H9 (cell line): Measurements from ENCODE around the gene ASPG. TPM values are rescaled to one million over a fixed set of nuclear protein-coding genes. Genes with fewer than 3 reads are reported as not detected.

Experiments
- DNase-seq: peaks from one replicate; pipeline ENCODE4 v3.0.0-alpha.2; 2017
- H2AFZ ChIP-seq: one replicate; pipeline ENCODE4 v1.6.1; 2013; ENCODE audit warnings: mild to moderate bottlenecking, low read length, control low read depth, moderate library complexity
- H2AK5ac ChIP-seq: 2 replicates; pipeline ENCODE4 v1.6.1; 2013; ENCODE audit warnings: low read length, control low read depth, mixed read lengths; ENCODE audit not compliant: insufficient read length
- H2BK120ac ChIP-seq: one replicate; pipeline ENCODE4 v1.6.1; 2013; ENCODE audit warnings: low read depth, mild to moderate bottlenecking, low read length, control low read depth, inconsistent platforms; ENCODE audit not compliant: poor library complexity, severe bottlenecking
- H2BK12ac ChIP-seq: 2 replicates; pipeline ENCODE4 v1.6.1; 2013; ENCODE audit warnings: low read length, control low read depth, mixed read lengths, low read depth; ENCODE audit not compliant: insufficient read length
- H2BK15ac ChIP-seq: 2 replicates; pipeline ENCODE4 v1.6.1; 2013; ENCODE audit warnings: low read depth, low read length, control low read depth
- H2BK20ac ChIP-seq: one replicate; pipeline ENCODE4 v1.6.1; 2013; ENCODE audit warnings: low read depth, mild to moderate bottlenecking, low read length, control low read depth, inconsistent platforms; ENCODE audit not compliant: poor library complexity, severe bottlenecking
- H2BK5ac ChIP-seq: 2 replicates; pipeline ENCODE4 v1.6.1; 2013; ENCODE audit warnings: low read length, control low read depth, mixed read lengths; ENCODE audit not compliant: insufficient read length
- H3K14ac ChIP-seq: 2 replicates; pipeline ENCODE4 v1.6.1; 2013; ENCODE audit warnings: low read length, control low read depth; ENCODE audit not compliant: insufficient read depth
- H3K18ac ChIP-seq: 2 replicates; pipeline ENCODE4 v1.6.1; 2013; ENCODE audit warnings: low read depth, mild to moderate bottlenecking, mixed read lengths, low read length, control low read depth; ENCODE audit not compliant: insufficient read length
- H3K23ac ChIP-seq: 2 replicates; pipeline ENCODE4 v1.6.1; 2013; ENCODE audit warnings: low read length, control low read depth, mixed read lengths, low read depth; ENCODE audit not compliant: insufficient read length
- H3K23me2 ChIP-seq: 2 replicates; pipeline ENCODE4 v1.6.1; 2013; ENCODE audit warnings: low read depth, mild to moderate bottlenecking, mixed read lengths, low read length, control low read depth; ENCODE audit not compliant: insufficient read length, poor library complexity, severe bottlenecking
- H3K27ac ChIP-seq: 2 replicates; pipeline ENCODE4 v1.5.1; 2013; ENCODE audit warnings: low read length, control low read depth, mixed read lengths, low read depth; ENCODE audit not compliant: insufficient read length
- H3K27me3 ChIP-seq: 2 replicates; pipeline ENCODE4 v1.6.1; 2013; ENCODE audit warnings: low read length, control low read depth, inconsistent platforms; ENCODE audit not compliant: insufficient read depth
- H3K4ac ChIP-seq: 2 replicates; pipeline ENCODE4 v1.6.1; 2013; ENCODE audit warnings: low read depth, mild to moderate bottlenecking, control low read depth, inconsistent platforms, low read length, moderate library complexity
- H3K4me1 ChIP-seq: 2 replicates; pipeline ENCODE4 v1.6.1; 2013; ENCODE audit warnings: low read length, control low read depth, inconsistent platforms; ENCODE audit not compliant: insufficient read depth
- H3K4me2 ChIP-seq: 2 replicates; pipeline ENCODE4 v1.6.1; 2013; ENCODE audit warnings: low read length, control low read depth, mixed read lengths; ENCODE audit not compliant: insufficient read length, insufficient read depth
- H3K56ac ChIP-seq: 2 replicates; pipeline ENCODE4 v1.6.1; 2013; ENCODE audit warnings: low read depth, mild to moderate bottlenecking, mixed read lengths, low read length, control low read depth; ENCODE audit not compliant: insufficient read length
- H3K79me1 ChIP-seq: 2 replicates; pipeline ENCODE4 v1.6.1; 2013; ENCODE audit warnings: low read depth, mild to moderate bottlenecking, moderate library complexity, low read length, control low read depth, inconsistent platforms; ENCODE audit not compliant: insufficient read depth, poor library complexity, severe bottlenecking
- H3K79me2 ChIP-seq: 2 replicates; pipeline ENCODE4 v1.6.1; 2013; ENCODE audit warnings: low read length, control low read depth, inconsistent platforms; ENCODE audit not compliant: insufficient read depth
- H3K9ac ChIP-seq: 2 replicates; pipeline ENCODE4 v1.6.1; 2013; ENCODE audit warnings: low read length, control low read depth, mixed read lengths; ENCODE audit not compliant: insufficient read length; ENCODE audit errors: extremely low read depth
- H3K9me3 ChIP-seq: one replicate; pipeline ENCODE4 v1.6.1; 2013; ENCODE audit warnings: low read depth, low read length, inconsistent platforms; ENCODE audit not compliant: control insufficient read depth
- H3T11ph ChIP-seq: one replicate; pipeline ENCODE4 v1.6.1; 2013; ENCODE audit warnings: mild to moderate bottlenecking, low read length, control low read depth, inconsistent platforms
- H4K20me1 ChIP-seq: one replicate; pipeline ENCODE4 v1.6.1; 2013; ENCODE audit not compliant: control insufficient read depth, insufficient read length, insufficient read depth
- H4K5ac ChIP-seq: 2 replicates; pipeline ENCODE4 v1.6.1; 2013; ENCODE audit warnings: low read depth, mild to moderate bottlenecking, mixed read lengths, low read length, control low read depth; ENCODE audit not compliant: insufficient read length
- H4K8ac ChIP-seq: replicated peaks from 2 replicates; pipeline ENCODE4 v1.6.1; 2013; ENCODE audit warnings: low read length, control low read depth, mixed read lengths, low read depth; ENCODE audit not compliant: insufficient read length
- H4K91ac ChIP-seq: 2 replicates; pipeline ENCODE4 v1.6.1; 2013; ENCODE audit warnings: low read depth, mild to moderate bottlenecking, moderate library complexity, mixed read lengths, low read length, control low read depth; ENCODE audit not compliant: insufficient read length
- H3K27ac Mint-ChIP-seq, 3 experiments: 2 replicates in 2 of 3; 3 replicates in 1 of 3; pipeline ENCODE4 v1.8.0; 2020 to 2021; ENCODE audit warnings: mixed read lengths in 3 of 3, mild to moderate bottlenecking in 1 of 3, moderate library complexity in 1 of 3
- H3K27me3 Mint-ChIP-seq: 2 replicates; pipeline ENCODE4 v1.8.0; 2021; ENCODE audit warnings: low read depth, mild to moderate bottlenecking, moderate library complexity, mixed read lengths
- H3K36me3 Mint-ChIP-seq, 3 experiments: 2 replicates in 2 of 3; 3 replicates in 1 of 3; pipeline ENCODE4 v1.8.0; 2020 to 2021; ENCODE audit warnings: low read depth in 3 of 3, mixed read lengths in 3 of 3; ENCODE audit not compliant: insufficient read depth in 1 of 3
- H3K4me1 Mint-ChIP-seq, 2 experiments: 2 replicates each; pipeline ENCODE4 v1.8.0; 2020; ENCODE audit warnings: mixed read lengths in 2 of 2
- H3K4me3 Mint-ChIP-seq, 2 experiments: 2 replicates in 1 of 2; 3 replicates in 1 of 2; pipeline ENCODE4 v1.8.0; 2020 to 2021; ENCODE audit warnings: mild to moderate bottlenecking in 2 of 2, mixed read lengths in 2 of 2, moderate library complexity in 1 of 2
- H3K9me3 Mint-ChIP-seq, 2 experiments: 2 replicates in 1 of 2; 3 replicates in 1 of 2; pipeline ENCODE4 v1.8.0; 2020; ENCODE audit warnings: mild to moderate bottlenecking in 2 of 2, mixed read lengths in 2 of 2, moderate library complexity in 1 of 2
- CTCF ChIP-seq: fragments of 200-600 bp; sonication (generic); conservative IDR thresholded peaks from 3 replicates; pipeline ENCODE4 v1.8.0; 2021; ENCODE audit warnings: antibody characterized with exemption, mild to moderate bottlenecking
- WGBS: extraction: QIAGEN DNeasy Blood & Tissue Kit; methylation state at CpG from one replicate; pipeline ENCODE4 v1.1.7; 2013; ENCODE audit warnings: missing lambda C conversion rate, low lambda C conversion rate, mixed read lengths; ENCODE audit not compliant: insufficient read length; ENCODE audit errors: extremely low coverage; 5-methylcytosine and 5-hydroxymethylcytosine counted together
- total RNA-seq: library from RNA; stranded (reverse); gene quantifications from 2 replicates; pipeline ENCODE4 v1.2.1, GENCODE V29; 2021

Gene ASPG
- total RNA-seq, 1 experiment from 2014 or later, result 0.33 TPM

DNA sequence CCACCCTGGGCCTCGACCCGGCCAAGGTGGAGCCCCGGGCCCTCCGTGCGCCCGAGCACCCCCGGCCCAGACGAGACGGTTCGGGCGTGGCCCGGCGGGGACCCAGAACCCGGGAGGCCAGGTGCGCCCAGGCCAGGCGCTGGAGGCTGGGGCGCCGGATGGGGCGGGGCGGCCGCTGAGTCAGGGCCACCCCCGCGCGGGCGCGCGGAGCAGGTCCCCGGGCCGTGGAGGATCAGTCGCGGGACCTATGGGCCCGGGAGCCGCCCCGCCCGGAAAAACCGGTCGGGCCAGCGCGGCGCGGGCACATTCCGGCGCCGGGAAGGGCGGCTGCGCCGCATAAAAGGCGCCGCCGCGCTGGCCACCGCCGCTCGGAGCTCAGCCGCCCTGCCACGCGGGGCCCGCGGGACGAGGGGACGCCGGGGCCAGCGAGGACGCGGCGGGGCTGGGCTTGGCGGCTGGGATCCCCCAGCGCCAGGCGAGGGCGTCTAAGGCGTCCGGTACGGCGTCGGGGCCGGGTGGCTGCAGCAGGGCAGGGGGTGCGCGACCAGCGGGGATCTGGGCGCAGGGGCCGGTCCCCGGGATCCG lies 31.3 kb downstream of the ASPG start:
- Mint-ChIP-seq H3K36me3 (no peaks in the 10 kb centered on the region; a peak in 1 of 7 replicates), H3K4me1 (peaks cover 0 to 2% of the 10 kb centered on the region in 2 experiments; a peak in 1 of 4 replicates), H3K9me3 (no peaks in the 10 kb centered on the region; a peak in 1 of 5 replicates), H3K4me3 (peak overlapping the region; percentile 52 to 63; a peak in 3 of 5 replicates), H3K27me3 (peaks cover 66% of the 10 kb centered on the region), H3K27ac (no peak overlapping the region)
- Histone ChIP-seq H3K23ac (no peak overlapping the region), H4K91ac (no peak overlapping the region), H3K79me1 (no peaks in the 10 kb centered on the region), H3K56ac (no peak overlapping the region), H2AFZ (no peak overlapping the region), H3K27me3 (peaks cover 7% of the 10 kb centered on the region; the same call in 1 of the 2 replicates), H3K4me2 (peak overlapping the region; percentile 33), H3K14ac (no peak overlapping the region), H3T11ph (no peak overlapping the region), H3K9me3 (no peaks in the 10 kb centered on the region), H2BK5ac (no peak overlapping the region), H2AK5ac (no peak overlapping the region), H4K20me1 (no peaks in the 10 kb centered on the region), H3K23me2 (peaks cover 7% of the 10 kb centered on the region), H4K8ac (no peak overlapping the region), H3K9ac (no peak overlapping the region), H3K4ac (no peak overlapping the region), H3K4me1 (no peaks in the 10 kb centered on the region; the same call in 1 of the 2 replicates), H3K18ac (no peak overlapping the region), H3K79me2 (no peaks in the 10 kb centered on the region), H2BK120ac (no peak overlapping the region), H3K27ac (no peak overlapping the region), H4K5ac (no peak overlapping the region), H2BK20ac (no peak overlapping the region), H2BK12ac (no peak overlapping the region), H2BK15ac (no peak overlapping the region)
- no peak for DNase-seq
- no peak for TF ChIP-seq CTCF
- no CpG with 5 or more reads among the region's 83 CpGs for WGBS
